Neural crest cell (in vitro differentiated cells): ENCODE measurements around the gene CTIF. TPM values are rescaled to one million over a fixed set of nuclear protein-coding genes. Genes with fewer than 3 reads are reported as not detected.
A peak's percentile ranks its signal among the peaks of the same experiment; 100 is the strongest.

Experiments used
- DNase-seq: peaks from one replicate; pipeline ENCODE4 v3.0.0; 2021; ENCODE audit warnings: low read depth, mixed read lengths, low spot score
- H3K27ac Mint-ChIP-seq: one replicate; pipeline ENCODE4 v1.8.0; 2021; ENCODE audit warnings: mild to moderate bottlenecking, mixed read lengths; ENCODE audit not compliant: unreplicated experiment
- H3K27me3 Mint-ChIP-seq: 2 replicates; pipeline ENCODE4 v1.8.0; 2021; ENCODE audit warnings: low read depth, mild to moderate bottlenecking, mixed read lengths
- H3K36me3 Mint-ChIP-seq: 2 replicates; pipeline ENCODE4 v1.8.0; 2021; ENCODE audit warnings: low read depth, mild to moderate bottlenecking, mixed read lengths
- H3K4me1 Mint-ChIP-seq: 2 replicates; pipeline ENCODE4 v1.8.0; 2021; ENCODE audit warnings: mixed read lengths
- H3K4me3 Mint-ChIP-seq: one replicate; pipeline ENCODE4 v1.8.0; 2021; ENCODE audit warnings: mild to moderate bottlenecking, mixed read lengths
- H3K9me3 Mint-ChIP-seq: 2 replicates; pipeline ENCODE4 v1.8.0; 2021; ENCODE audit warnings: mixed read lengths
- total RNA-seq: library from RNA; stranded (reverse); gene quantifications from 2 replicates; pipeline ENCODE4 v1.2.1, GENCODE V29; 2021
- TF ChIP-seq, protein P1 (sequence below): fragments of 200-600 bp; sonication (generic); conservative IDR thresholded peaks from 2 replicates; pipeline ENCODE4 v1.5.0; 2021; ENCODE audit warnings: antibody characterized with exemption, mild to moderate bottlenecking

CTIF gene
- total RNA-seq, 1 donor from 2014 or later = 52.6 TPM

DNA sequence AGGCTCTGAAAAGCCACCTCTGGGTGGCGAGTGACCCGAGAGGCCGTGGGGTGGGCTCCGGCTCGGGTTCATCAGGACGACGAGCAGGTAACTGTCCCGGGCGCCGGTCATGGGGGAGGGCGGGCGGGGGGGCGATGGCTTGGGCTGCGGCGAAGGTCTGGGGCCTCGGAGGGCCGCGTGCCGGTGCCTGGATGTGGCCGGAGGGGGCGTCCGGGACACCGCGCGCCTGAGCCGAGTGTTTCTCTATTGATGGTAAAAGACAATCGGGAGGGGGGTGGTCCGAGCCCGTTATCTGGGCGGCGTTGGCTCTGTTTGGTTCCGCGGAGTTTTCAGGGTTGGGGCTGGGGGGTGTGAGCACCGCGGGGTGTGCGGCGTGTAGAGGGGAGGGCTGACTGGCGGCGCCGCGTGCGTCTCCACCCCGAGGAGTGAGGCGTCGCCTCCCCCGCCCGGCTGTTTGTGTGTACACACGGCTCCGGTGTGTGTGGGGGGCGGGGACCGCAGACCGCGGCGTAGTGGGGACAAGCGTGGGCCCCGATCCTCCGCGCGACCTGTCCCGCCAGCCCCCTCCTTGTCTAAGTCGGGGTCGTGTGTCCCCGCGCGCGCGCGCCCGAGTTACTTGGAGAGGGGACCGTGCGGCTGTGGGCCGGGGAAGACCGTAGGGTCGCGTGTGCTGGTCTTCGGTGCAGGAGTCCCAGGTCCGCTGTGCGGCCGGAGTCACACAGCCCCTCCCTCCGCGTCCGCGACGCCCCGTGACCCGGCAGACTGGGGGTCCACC, 1.6 kb downstream of the CTIF start:
- no peaks in the 10 kb centered on the region for H3K9me3 Mint-ChIP-seq
- H3K27ac Mint-ChIP-seq = peak overlapping the region; percentile 71

GRCh38 chr18:48541026-48541746, 2.4 kb downstream of the CTIF start:
- Mint-ChIP-seq H3K4me3 (peak overlapping the region; percentile 98), H3K27ac (peak overlapping the region; percentile 19), H3K36me3 (no peaks in the 10 kb centered on the region), H3K27me3 (no peaks in the 10 kb centered on the region), H3K9me3 (no peaks in the 10 kb centered on the region), H3K4me1 (peaks cover 42% of the 10 kb centered on the region)
- TF ChIP-seq, protein P1, sequence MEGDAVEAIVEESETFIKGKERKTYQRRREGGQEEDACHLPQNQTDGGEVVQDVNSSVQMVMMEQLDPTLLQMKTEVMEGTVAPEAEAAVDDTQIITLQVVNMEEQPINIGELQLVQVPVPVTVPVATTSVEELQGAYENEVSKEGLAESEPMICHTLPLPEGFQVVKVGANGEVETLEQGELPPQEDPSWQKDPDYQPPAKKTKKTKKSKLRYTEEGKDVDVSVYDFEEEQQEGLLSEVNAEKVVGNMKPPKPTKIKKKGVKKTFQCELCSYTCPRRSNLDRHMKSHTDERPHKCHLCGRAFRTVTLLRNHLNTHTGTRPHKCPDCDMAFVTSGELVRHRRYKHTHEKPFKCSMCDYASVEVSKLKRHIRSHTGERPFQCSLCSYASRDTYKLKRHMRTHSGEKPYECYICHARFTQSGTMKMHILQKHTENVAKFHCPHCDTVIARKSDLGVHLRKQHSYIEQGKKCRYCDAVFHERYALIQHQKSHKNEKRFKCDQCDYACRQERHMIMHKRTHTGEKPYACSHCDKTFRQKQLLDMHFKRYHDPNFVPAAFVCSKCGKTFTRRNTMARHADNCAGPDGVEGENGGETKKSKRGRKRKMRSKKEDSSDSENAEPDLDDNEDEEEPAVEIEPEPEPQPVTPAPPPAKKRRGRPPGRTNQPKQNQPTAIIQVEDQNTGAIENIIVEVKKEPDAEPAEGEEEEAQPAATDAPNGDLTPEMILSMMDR = no peak
- peak; percentile 55 for DNase-seq

More for the DNA sequence above, 1.6 kb downstream of the CTIF start:
- peak; percentile 61 for DNase-seq
- H3K4me3 Mint-ChIP-seq = peak overlapping the region; percentile 98
- no peaks in the 10 kb centered on the region for H3K27me3 Mint-ChIP-seq
- H3K36me3 Mint-ChIP-seq = no peaks in the 10 kb centered on the region
- H3K4me1 Mint-ChIP-seq = peaks cover 34% of the 10 kb centered on the region
- TF ChIP-seq, protein P1 = peak; percentile 35

GRCh38 chr18:48541747-48542400, 3.0 kb downstream of the CTIF start:
- no peaks in the 10 kb centered on the region for H3K9me3 Mint-ChIP-seq
- H3K4me1 Mint-ChIP-seq = peaks cover 49% of the 10 kb centered on the region
- no peak overlapping the region for H3K27ac Mint-ChIP-seq

GRCh38 chr18:48542513-48543181, 3.8 kb downstream of the CTIF start:
- Mint-ChIP-seq H3K4me3 (peak overlapping the region; percentile 98), H3K36me3 (no peaks in the 10 kb centered on the region), H3K27me3 (no peaks in the 10 kb centered on the region), H3K27ac (no peak overlapping the region), H3K9me3 (no peaks in the 10 kb centered on the region), H3K4me1 (peaks cover 51% of the 10 kb centered on the region)
- no peak for DNase-seq
- TF ChIP-seq, protein P1 = no peak

More at GRCh38 chr18:48541747-48542400, 3.0 kb downstream of the CTIF start:
- Mint-ChIP-seq H3K36me3 (no peaks in the 10 kb centered on the region), H3K27me3 (no peaks in the 10 kb centered on the region), H3K4me3 (peak overlapping the region; percentile 98)
- DNase-seq = no peak
- TF ChIP-seq, protein P1 = no peak

DNA sequence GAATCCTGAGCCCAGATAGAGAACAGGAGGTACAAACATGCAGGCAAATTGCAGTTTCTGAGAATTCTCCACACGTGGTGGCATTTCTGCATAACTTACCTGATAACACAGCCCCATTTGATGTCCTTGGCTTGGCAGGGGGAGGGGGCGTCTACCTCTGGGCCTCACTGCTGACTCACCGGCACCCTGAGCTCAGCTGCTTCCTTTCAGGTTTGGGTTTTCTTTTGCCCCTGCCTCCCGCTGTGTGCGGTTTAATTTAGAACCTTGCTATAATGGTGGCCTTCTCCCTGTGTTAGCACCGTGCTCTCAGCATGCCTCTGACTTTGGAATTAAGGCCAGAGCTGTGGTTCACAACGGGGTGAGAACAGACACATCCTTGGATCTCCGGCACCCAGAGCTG, 4.4 kb downstream of the CTIF start:
- Mint-ChIP-seq H3K36me3 (no peaks in the 10 kb centered on the region), H3K9me3 (no peaks in the 10 kb centered on the region), H3K27me3 (no peaks in the 10 kb centered on the region), H3K4me1 (peaks cover 49% of the 10 kb centered on the region), H3K27ac (no peak overlapping the region), H3K4me3 (peak overlapping the region; percentile 24)
- TF ChIP-seq, protein P1 = no peak
- no peak for DNase-seq
